NCI-H446 treated with DMSO at 0.1 percent for 48 hours (cell line): ENCODE data around the gene RAB41.
"Not testable (repeated sequence)": the region's sequence is repeated elsewhere in the genome, so short reads cannot be mapped to it uniquely, and the experiment has no call there.

Source experiments
- DNase-seq: peaks from one replicate; lab custom pipeline; 2025; lab: John Stamatoyannopoulos, UW

Gene RAB41

GRCh38 chrX:70289793-70290770, 8.1 kb downstream of the RAB41 start, which contains the start of the genes KIF4A and PDZD11:
TSS of gene KIF4A (plus strand) at chrX:70290104. CDS start at chrX:70290459, 355 bp downstream.
TSS of gene PDZD11 (minus strand) at chrX:70289927. CDS start at chrX:70289341, 586 bp downstream.
- DNase-seq = peak; percentile 58

GRCh38 chrX:70292788-70293187, 10.8 kb downstream of the RAB41 start:
- DNase-seq = no peak

GRCh38 chrX:70293621-70294020, 11.6 kb downstream of the RAB41 start:
- DNase-seq = no peak

- DNase-seq = no peak
These were observed 19.7 kb downstream of the RAB41 start for GRCh38 chrX:70301716-70302115.

GRCh38 chrX:70313503-70313902, 31.5 kb downstream of the RAB41 start:
- DNase-seq = no peak

GRCh38 chrX:70322784-70323183, 40.8 kb downstream of the RAB41 start:
- DNase-seq = no peak

- not testable (repeated sequence) for DNase-seq
These were observed 41.7 kb downstream of the RAB41 start for GRCh38 chrX:70323628-70324027.

GRCh38 chrX:70324326-70324725, 42.4 kb downstream of the RAB41 start:
- DNase-seq = no peak

GRCh38 chrX:70331161-70331560, 49.2 kb downstream of the RAB41 start:
- DNase-seq = no peak

- DNase-seq = no peak
These were observed 50.6 kb downstream of the RAB41 start for GRCh38 chrX:70332600-70332999.
